ENCODE data around the gene ADAMTS2. TPM values are rescaled to one million over a fixed set of nuclear protein-coding genes. Genes with fewer than 3 reads are reported as not detected.

The ADAMTS2 gene
- total RNA-seq, 4 donors from 2014 or later = 39.5 to 61.9 (median 56.4) TPM

DNA sequence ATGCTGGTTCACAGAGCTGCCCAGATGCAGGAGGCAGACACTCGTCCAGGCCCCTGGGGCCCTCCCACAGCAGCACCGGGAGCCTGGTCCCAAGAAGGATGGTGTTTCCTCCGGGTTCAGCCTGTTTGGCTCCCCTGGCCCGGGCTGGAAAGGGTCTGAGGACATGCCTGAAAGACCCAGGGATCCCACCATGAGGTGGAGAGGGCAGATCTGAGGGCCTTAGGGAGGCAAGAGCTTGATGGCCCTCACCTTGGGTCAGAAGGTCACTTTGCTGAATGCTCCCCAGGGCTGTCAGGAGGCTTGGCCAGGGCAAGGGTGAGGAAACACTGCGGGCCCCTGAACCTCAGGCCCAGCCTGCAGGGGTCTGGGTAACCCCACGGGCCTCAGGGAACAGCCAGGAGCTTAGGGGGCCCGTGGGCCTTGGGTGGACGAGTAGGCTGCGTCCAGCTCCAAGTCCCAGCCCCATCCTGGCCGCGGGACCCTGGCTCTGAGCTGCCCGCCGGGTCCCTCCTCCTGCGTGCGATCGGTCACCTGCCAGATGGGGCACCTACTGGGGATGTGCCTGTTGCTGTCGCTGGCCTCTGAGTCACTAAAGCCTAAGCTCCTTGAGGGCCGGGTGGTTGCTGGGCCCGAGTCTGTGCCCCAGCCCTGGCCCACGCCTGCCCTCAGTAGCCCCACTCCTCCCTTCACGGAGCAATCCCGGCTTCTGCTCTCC is 178.9 kb downstream of the ADAMTS2 start:
- ATAC-seq (ENCODE audit: low FRiP score) (no peak), DNase-seq (ENCODE audit: low spot score) (no peak)
- TF ChIP-seq, protein P1, sequence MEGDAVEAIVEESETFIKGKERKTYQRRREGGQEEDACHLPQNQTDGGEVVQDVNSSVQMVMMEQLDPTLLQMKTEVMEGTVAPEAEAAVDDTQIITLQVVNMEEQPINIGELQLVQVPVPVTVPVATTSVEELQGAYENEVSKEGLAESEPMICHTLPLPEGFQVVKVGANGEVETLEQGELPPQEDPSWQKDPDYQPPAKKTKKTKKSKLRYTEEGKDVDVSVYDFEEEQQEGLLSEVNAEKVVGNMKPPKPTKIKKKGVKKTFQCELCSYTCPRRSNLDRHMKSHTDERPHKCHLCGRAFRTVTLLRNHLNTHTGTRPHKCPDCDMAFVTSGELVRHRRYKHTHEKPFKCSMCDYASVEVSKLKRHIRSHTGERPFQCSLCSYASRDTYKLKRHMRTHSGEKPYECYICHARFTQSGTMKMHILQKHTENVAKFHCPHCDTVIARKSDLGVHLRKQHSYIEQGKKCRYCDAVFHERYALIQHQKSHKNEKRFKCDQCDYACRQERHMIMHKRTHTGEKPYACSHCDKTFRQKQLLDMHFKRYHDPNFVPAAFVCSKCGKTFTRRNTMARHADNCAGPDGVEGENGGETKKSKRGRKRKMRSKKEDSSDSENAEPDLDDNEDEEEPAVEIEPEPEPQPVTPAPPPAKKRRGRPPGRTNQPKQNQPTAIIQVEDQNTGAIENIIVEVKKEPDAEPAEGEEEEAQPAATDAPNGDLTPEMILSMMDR (IDR thresholded peaks at IDR 0.05) = no peak

DNA sequence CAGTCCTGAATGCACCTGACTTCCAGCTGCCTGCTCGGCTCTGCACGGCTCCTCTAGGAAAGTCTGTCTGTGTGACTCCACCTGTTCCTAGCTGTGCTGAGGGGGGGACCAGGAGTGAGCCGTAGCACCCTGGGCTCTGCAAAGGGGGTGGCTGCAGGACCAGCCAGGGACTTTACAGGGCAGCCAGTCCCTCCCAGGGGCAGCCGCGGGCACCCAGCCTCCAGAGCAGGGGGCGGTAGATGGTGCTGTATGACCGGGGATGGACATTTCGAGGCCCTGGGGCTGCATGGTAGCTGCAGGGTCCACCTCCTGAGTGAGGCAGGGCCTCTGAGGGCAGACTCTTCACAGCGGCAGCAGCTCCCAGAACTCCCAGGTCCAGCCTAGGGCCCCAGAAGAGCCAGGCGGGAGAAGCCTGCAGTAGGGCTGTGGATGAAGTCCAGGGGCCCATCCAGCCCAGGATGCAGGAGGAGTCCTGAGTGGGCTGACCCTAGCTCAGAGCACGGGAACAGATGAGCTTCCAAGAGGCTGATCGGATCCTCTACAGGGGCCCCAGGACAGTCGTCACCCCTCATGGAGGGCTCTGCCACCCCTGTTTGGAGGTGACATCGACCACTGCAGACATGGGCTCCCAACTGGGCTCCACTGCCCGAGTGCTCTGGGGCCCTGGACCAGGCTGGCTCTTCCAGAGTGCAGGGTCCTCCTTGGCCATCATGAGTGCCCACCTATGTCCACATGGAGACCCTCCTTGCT is 179.7 kb downstream of the ADAMTS2 start:
- TF ChIP-seq, protein P1 (IDR thresholded peaks at IDR 0.05) = no peak
- ATAC-seq (ENCODE audit: low FRiP score) (no peak), DNase-seq (ENCODE audit: low spot score) (no peak)

DNA sequence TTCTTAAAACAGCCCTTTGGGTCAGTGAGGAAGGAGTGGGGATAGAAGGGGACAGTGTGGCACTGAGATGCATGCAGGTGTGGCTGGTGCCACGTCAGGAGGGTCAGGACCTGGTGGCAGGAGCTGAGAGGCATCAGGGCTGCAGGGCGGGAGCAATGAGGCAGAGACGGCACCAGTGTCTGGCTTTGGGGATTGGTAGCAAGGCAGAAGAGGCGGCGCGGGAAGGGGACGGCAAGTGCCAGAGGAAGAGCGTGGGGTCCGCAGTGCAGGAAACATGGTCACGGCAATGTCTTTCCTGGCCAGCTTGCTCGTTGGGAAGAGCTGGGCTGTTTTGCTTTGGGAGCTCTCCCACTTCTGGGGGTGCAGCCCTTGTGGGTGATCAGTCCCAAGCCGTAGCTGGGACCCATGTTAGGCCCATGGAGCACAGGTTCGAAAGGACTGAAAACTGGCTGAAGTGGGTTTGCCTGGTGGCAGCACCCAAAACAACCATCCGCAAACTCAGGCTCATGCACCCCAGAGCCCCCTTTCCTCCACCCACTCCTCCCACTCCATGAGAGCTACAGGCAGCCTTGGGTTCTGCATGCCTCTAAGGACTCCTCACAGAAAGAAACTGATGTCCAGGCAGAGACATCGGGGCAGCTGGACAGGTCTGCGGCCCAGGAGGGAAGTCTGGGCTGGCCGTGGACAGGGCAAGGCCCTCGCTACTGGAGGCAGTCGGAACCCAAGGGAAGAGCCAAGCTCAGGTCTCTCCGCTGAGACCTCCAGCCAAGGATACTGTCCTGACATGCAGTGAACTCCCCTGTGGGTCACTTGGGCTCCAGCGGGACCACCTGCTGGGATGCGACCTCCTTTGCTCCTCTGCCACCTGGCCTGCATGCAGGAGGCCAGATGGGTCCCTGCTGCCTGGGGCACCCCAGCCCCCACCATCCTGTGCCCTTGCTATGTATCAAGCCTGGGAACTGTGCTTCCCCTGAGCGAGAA is 180.6 kb downstream of the ADAMTS2 start:
- no peak for DNase-seq (ENCODE audit: low spot score)
- ATAC-seq (ENCODE audit: low FRiP score) = no peak
- TF ChIP-seq, protein P1 (IDR thresholded peaks at IDR 0.05) = no peak

DNA sequence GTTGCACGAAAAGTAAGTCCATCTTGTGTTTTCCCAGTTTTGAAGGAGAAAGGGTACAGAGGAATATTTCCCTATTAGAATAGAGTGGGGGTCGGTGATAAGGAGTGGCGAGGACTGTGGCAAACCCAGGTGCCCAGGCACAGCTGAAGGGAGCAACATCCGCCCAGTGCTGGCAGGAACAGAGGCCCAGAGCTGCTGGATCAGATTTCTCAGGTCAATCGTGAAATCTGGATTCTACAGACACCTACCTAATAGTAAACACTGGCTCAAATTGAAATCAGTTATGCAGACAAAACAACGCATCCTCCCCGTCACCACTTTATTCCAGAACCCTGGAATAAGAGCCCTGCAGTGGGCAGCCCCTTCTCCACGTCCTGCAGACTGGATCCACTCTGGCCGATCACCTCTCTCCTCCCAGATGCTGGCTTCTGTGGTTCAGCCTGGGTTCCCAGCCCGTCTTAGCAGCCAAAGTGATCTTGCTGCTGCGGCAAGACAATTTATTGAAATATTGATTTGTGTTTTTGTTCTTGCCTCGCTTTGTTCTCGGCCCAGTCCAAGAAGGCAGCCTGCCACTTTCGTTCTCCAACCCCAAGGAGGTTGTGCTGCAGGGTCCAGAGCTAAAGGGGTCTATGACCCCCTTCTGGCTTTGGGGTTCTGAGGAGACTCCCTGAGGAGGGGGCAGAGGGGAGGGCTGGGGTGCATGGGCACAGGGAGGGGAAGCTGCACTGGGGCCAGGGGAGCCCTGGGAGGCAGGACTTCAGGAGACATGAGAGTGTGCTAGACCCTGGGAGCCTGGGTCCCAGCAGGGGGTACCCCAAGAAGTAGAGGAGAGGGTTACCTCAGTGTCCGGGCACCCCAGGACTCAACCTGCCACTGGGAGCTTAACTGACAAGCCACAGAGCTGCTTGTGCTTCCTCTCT is 181.8 kb downstream of the ADAMTS2 start:
- TF ChIP-seq, protein P1 (IDR thresholded peaks at IDR 0.05) = no peak
- DNase-seq (ENCODE audit: low spot score) = no peak
- ATAC-seq (ENCODE audit: low FRiP score) = no peak

DNA sequence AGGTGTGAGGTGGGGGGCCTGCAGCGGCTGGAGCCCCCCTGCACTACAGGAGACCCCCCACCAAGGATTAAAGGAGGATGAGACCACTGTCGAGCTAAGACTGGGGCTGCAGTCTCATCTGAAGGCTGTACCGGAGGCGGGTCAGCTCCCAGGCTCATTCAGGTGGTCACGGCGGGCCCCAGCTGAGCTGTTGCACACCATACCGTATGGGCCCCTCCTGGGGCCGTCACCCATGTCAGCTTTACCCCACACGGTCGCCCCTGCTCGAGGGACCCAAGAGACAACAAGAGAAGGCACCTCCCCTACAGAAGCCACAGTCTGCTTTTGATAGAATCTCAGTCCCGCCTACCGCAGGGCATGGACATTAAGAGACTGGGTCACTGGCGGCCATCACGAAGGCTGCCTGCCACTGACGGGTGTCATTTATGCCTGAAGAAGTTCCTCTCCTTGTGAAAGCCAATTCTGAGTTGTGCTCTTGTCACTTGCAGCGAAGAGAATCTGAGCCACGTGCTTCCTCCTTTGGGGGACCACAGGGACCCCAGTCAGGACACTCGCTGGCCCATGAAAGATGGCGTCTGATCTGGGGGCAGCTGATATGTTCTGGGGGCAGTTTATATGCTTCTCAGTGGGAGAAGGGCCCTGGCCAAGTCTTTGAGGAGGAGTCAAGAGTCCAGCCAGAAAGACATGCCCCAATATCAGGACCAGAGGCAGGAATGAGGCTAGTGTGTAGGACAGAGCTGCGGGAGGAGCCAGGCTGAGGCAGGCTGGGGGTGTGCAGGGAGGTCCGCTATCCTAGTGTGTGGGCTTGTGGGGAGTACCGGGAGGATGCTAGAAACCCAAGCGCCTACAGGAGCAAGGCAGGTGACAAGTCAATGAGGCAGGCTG is 182.7 kb downstream of the ADAMTS2 start:
- DNase-seq (ENCODE audit: low spot score) (no peak), ATAC-seq (ENCODE audit: low FRiP score) (no peak)
- TF ChIP-seq, protein P1 (IDR thresholded peaks at IDR 0.05) = no peak
